Heart left ventricle (tissue), 16 donors: Measurements from ENCODE around the gene PPP1R8. TPM values are rescaled to one million over a fixed set of nuclear protein-coding genes. Genes with fewer than 3 reads are reported as not detected.

Experiments
- ATAC-seq, 4 donors: fragments of 200-7000 bp; cut with Tn5 transposase; one replicate each; pipeline ENCODE4 v1.9.1; 2020 to 2022; ENCODE audit warnings: moderate library complexity in 4 of 4, mild to moderate bottlenecking in 3 of 4, moderate number of reproducible peaks in 1 of 4
- DNase-seq, 5 donors: peaks; one replicate each; pipeline ENCODE4 v3.0.0-alpha.2; 2020
- H3K27ac ChIP-seq, 12 donors: fragments of 200-600 bp; sonication (generic) in 4 of 12; one replicate each; pipeline versions ENCODE4 v1.5.0 to v1.8.0; 2016 to 2022; ENCODE audit warnings: mild to moderate bottlenecking in 2 of 12
- H3K27me3 ChIP-seq, 9 donors: fragments of 200-600 bp; sonication (generic) in 2 of 9; one replicate each; pipeline versions ENCODE4 v1.5.1 to v1.8.0; 2016 to 2022; ENCODE audit warnings: mild to moderate bottlenecking in 3 of 9
- H3K36me3 ChIP-seq, 9 donors: fragments of 200-600 bp; sonication (generic) in 2 of 9; one replicate each; pipeline versions ENCODE4 v1.5.0 to v1.8.0; 2018 to 2022; ENCODE audit warnings: mild to moderate bottlenecking in 2 of 9
- H3K4me1 ChIP-seq, 12 donors: fragments of 200-600 bp; sonication (generic) in 4 of 12; one replicate each; pipeline versions ENCODE4 v1.5.0 to v1.8.0; 2016 to 2022; ENCODE audit warnings: mild to moderate bottlenecking in 3 of 12
- H3K4me3 ChIP-seq, 12 donors: fragments of 200-600 bp; sonication (generic) in 4 of 12; one replicate each; pipeline versions ENCODE4 v1.5.0 to v1.8.0; 2017 to 2022; ENCODE audit warnings: mild to moderate bottlenecking in 9 of 12, moderate library complexity in 4 of 12
- H3K9me3 ChIP-seq, 12 donors: fragments of 200-600 bp; sonication (generic) in 4 of 12; one replicate each; pipeline versions ENCODE4 v1.5.0 to v1.8.0; 2016 to 2022; ENCODE audit warnings: mild to moderate bottlenecking in 1 of 12
- POLR2A ChIP-seq, 2 donors: fragments of 450-650 bp; IDR thresholded peaks; one replicate each; pipeline ENCODE4 v1.6.1; 2017; ENCODE audit warnings: antibody characterized with exemption in 2 of 2, mild to moderate bottlenecking in 2 of 2, moderate library complexity in 2 of 2
- WGBS, 4 donors: extraction: QIAGEN DNeasy Blood & Tissue Kit in 2 of 4; methylation state at CpG; one replicate each; pipeline versions ENCODE4 v1.1.5 to v1.1.7; 2013 to 2018; 5-methylcytosine and 5-hydroxymethylcytosine counted together
- intact Hi-C, 10 donors: fragments of 100-400 bp; cut with DNase I; formaldehyde crosslinking; loops; one replicate each; pipeline versions ENCODE4 v1.11.1 to v1.14.2; 2022
- polyA plus RNA-seq, 2 donors: library from polyadenylated mRNA; stranded (reverse); fragments of 200-250 nt; gene quantifications; one replicate each; pipeline ENCODE4 v1.2.3, GENCODE V29; 2013
- total RNA-seq, 9 donors: library from RNA; depleted of rRNA in 2 of 9; stranded (reverse); fragments of >200 nt in 2 of 9; fragmentation: NEBNext Ultra II Directional in 3 of 9; extraction: Animal tissue kit (Norgen Biotek cat#: 25700) in 3 of 9; gene quantifications; one replicate each; pipeline versions ENCODE4 v1.1.0 to v1.2.4, GENCODE V29; 2016 to 2023
- TF ChIP-seq, protein P1 (sequence below), 12 donors: fragments of 200-600 bp; sonication (generic) in 4 of 12; IDR thresholded peaks; one replicate each; pipeline versions ENCODE4 v1.5.0 to v1.8.0; 2018 to 2022; ENCODE audit warnings: antibody characterized with exemption in 12 of 12, mild to moderate bottlenecking in 5 of 12
- donor health status: ischemic (EF 13 %, LVEDD 7.1; RV severe dilation, severe dysfunction).
- donor health status: healthy with polysubstance abuse.
- donor health status: DM: no; HTN: yes; CAD: no.
- donor health status: DM: no; HTN: no; CAD: no.
- donor health status: ischemic (EF 25% LVEDD 6.9; RV normal size, moderate dysfunction).
- donor health status: ischemic (EF 25% LVEDD 5.7; RV mildly dilated, moderate dysfunction).
- donor health status: healthy.
- donor health status: DM: yes; HTN: yes; CAD: no.
- donor health status: ischemic (EF 35%, LVEDD 5.7; RV mildly dilated, moderate dysfunction).
- donor health status: nonischemic (EF 11% LVEDD 7.7; RV severe dilation, severe dysfunction).
- donor health status: DM: yes; HTN: yes; CAD: no.
- donor health status: PGD.
- donor health status: ischemic (EF 29% LVEDD 5.4; RV normal size, mild dysfunction).
- donor health status: nonischemic (EF 23%, LVEDD 6.1; RV moderate dilation, normal function).

Gene PPP1R8
- total and polyA plus RNA-seq, 11 donors = 13.3 to 32.9 (median 25.1) TPM

DNA sequence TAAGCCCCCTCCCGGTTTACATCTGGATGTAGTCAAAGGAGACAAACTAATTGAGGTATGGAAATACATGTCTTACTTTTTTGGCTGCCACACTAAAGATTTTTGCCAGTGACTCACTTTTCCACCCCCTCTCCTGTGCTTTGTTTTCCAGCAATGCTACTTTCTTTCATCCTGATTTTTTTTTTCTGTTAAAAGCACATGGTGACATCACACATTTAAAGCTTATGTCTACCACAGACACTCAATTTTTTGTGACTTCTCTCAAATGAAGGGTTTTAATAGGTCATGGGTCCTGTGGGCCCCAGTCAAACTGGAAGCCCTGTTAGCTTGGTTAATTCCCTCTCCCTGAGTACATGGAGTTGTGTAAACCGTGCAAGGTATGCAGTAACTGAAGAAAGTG, 2.2 kb downstream of the PPP1R8 start:
- H3K36me3 ChIP-seq = peaks cover 0 to 45% (median 30%) of the 10 kb centered on the region in 9 donors
- WGBS, 4 donors = 83 to 91% (median 84%) methylated on average over 2 of the region's 2 CpGs
- TF ChIP-seq, protein P1, sequence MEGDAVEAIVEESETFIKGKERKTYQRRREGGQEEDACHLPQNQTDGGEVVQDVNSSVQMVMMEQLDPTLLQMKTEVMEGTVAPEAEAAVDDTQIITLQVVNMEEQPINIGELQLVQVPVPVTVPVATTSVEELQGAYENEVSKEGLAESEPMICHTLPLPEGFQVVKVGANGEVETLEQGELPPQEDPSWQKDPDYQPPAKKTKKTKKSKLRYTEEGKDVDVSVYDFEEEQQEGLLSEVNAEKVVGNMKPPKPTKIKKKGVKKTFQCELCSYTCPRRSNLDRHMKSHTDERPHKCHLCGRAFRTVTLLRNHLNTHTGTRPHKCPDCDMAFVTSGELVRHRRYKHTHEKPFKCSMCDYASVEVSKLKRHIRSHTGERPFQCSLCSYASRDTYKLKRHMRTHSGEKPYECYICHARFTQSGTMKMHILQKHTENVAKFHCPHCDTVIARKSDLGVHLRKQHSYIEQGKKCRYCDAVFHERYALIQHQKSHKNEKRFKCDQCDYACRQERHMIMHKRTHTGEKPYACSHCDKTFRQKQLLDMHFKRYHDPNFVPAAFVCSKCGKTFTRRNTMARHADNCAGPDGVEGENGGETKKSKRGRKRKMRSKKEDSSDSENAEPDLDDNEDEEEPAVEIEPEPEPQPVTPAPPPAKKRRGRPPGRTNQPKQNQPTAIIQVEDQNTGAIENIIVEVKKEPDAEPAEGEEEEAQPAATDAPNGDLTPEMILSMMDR (IDR thresholded peaks at IDR 0.05) = no peak
- TF ChIP-seq POLR2A (IDR thresholded peaks at IDR 0.05) = no peak
- no peak for DNase-seq
- no peak for ATAC-seq
- peaks cover 8 to 34% (median 19%) of the 10 kb centered on the region in 12 donors for H3K4me1 ChIP-seq
- no peaks in the 10 kb centered on the region for H3K27me3 ChIP-seq
- intact Hi-C loops = loop anchor here in 1 of 10 donors (5.0 kb wide), 1 partner anchor 60 kb away; the partner anchor contains the start of gene STX12
- H3K9me3 ChIP-seq = no peaks in the 10 kb centered on the region
- no peak overlapping the region for H3K4me3 ChIP-seq
- H3K27ac ChIP-seq = peak overlapping the region in 1 of 12 donors; percentile 7

DNA sequence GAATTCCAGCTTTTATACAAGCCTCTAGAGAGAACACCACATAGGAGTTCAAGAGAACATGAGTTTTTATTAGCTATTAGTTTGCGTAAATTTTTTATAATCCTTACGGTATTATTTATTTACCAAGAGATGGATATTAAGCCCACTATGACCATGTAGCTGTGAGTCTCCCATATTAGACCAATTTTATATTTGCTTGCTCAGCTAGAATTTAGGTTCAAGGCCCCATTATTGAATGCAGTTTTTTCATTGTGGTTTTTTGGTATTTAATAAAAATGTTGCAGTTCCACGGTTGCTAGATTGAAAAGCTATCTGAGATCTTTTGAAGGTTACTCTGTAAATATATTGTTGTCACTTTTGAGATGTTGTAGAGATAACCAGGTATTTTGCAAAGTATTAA, 2.9 kb downstream of the PPP1R8 start:
- 87 to 92% (median 91%) methylated on average over 3 of the region's 3 CpGs for WGBS, 4 donors
- peaks cover 0 to 45% (median 30%) of the 10 kb centered on the region in 9 donors for H3K36me3 ChIP-seq
- H3K4me1 ChIP-seq = peaks cover 8 to 34% (median 19%) of the 10 kb centered on the region in 12 donors
- H3K4me3 ChIP-seq = no peak overlapping the region
- no peak for ATAC-seq
- no peaks in the 10 kb centered on the region for H3K27me3 ChIP-seq
- H3K9me3 ChIP-seq = no peaks in the 10 kb centered on the region
- no peak for DNase-seq
- intact Hi-C loops = loop anchor here in 1 of 10 donors (5.0 kb wide), 1 partner anchor 61 kb away; the partner anchor contains the start of gene STX12
- H3K27ac ChIP-seq = no peak overlapping the region
- TF ChIP-seq, protein P1 (IDR thresholded peaks at IDR 0.05) = no peak
- no peak for TF ChIP-seq POLR2A (IDR thresholded peaks at IDR 0.05)

DNA sequence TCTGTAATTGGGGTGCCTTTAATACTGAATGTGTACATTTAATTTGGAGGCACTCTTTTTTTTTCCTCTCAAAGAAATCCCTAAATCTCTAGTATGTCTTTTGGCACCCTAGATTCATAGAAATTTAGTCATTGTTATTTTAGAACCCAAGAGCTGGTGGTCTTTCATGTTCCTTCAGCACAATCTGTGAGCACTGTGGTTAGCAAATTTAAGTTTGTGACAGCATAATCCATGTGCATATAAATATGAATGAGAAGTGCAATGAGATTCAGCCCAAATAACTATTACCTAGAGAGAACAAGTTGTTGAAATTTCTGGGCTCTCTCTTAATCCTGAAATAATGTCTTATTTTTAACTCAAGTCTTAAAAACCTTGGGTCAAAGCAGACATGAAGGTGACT, 4.5 kb downstream of the PPP1R8 start:
- Histone ChIP-seq H3K27ac (no peak overlapping the region), H3K27me3 (no peaks in the 10 kb centered on the region), H3K4me3 (no peak overlapping the region), H3K4me1 (peaks cover 8 to 30% (median 17%) of the 10 kb centered on the region in 12 donors), H3K9me3 (no peaks in the 10 kb centered on the region), H3K36me3 (peaks cover 0 to 60% (median 46%) of the 10 kb centered on the region in 9 donors)
- ATAC-seq = no peak
- intact Hi-C loops = no loop called here
- DNase-seq = no peak
- TF ChIP-seq, protein P1 (IDR thresholded peaks at IDR 0.05) = no peak
- TF ChIP-seq POLR2A (IDR thresholded peaks at IDR 0.05) = no peak

DNA sequence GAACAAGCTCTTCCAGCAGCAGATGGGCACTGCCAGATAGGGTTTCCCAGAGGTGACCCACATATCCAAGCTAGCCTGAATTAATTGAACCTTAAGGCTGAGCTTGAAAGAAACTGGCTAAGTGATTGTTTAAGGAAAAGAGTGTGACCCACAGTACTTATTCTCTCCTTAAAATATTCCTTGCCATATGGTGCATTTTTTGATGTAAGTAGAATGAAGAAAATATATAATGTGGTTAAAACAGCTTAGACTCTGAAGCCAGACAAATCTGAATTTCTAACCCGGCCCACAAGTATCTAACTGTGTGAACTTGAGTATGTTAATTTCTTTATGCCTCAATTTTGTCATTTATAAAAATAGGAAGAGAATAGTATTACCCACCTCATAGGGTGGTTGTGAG, 4.9 kb downstream of the PPP1R8 start:
- WGBS, 4 donors = 85 to 94% (median 90%) methylated on average over 1 of the region's 1 CpG
- no peak for ATAC-seq
- Histone ChIP-seq H3K4me3 (no peak overlapping the region), H3K9me3 (no peaks in the 10 kb centered on the region), H3K4me1 (peaks cover 8 to 28% (median 17%) of the 10 kb centered on the region in 12 donors), H3K36me3 (peaks cover 0 to 65% (median 51%) of the 10 kb centered on the region in 9 donors), H3K27ac (no peak overlapping the region), H3K27me3 (no peaks in the 10 kb centered on the region)
- TF ChIP-seq POLR2A (IDR thresholded peaks at IDR 0.05) = no peak
- TF ChIP-seq, protein P1 (IDR thresholded peaks at IDR 0.05) = no peak
- intact Hi-C loops = no loop called here
- DNase-seq = no peak
